BJ (cell line): ENCODE results near the gene EVX2. TPM values are rescaled to one million over a fixed set of nuclear protein-coding genes. Genes with fewer than 3 reads are reported as not detected.

Experiments
- CTCF ChIA-PET: fragments of 350-600 bp; formaldehyde crosslinking; extraction: SDS; loops from one replicate; lab custom pipeline; 2021; ENCODE audit warnings: antibody characterized with exemption, inconsistent platforms; lab: Yijun Ruan, JAX
- POLR2A ChIA-PET: fragments of 300-600 bp; sonication (Branson Sonifier 250); formaldehyde crosslinking; extraction: SDS; loops from one replicate; lab custom pipeline; 2021; ENCODE audit warnings: antibody characterized with exemption; lab: Charles Lee
- DNase-seq: peaks from one replicate; pipeline ENCODE4 v3.0.0-alpha.2; 2011; ENCODE audit warnings: low read depth
- H3K27me3 ChIP-seq: 2 replicates; pipeline ENCODE4 v1.6.0; 2011; ENCODE audit warnings: low read length; ENCODE audit not compliant: control insufficient read depth, insufficient read depth
- H3K36me3 ChIP-seq: 2 replicates; pipeline ENCODE4 v1.5.1; 2011; ENCODE audit warnings: low read length; ENCODE audit not compliant: control insufficient read depth, insufficient read depth
- H3K4me3 ChIP-seq: 2 replicates; pipeline ENCODE4 v1.5.1; 2011; ENCODE audit warnings: low read depth, mild to moderate bottlenecking, control low read depth, low read length
- polyA minus RNA-seq: library from RNA; depleted of rRNA, polyadenylated mRNA; stranded (reverse); fragments of >200 nt; gene quantifications from 2 replicates; pipeline ENCODE4 v1.2.3, GENCODE V29; 2011; rRNA and poly(A)+ RNA removed
- polyA plus RNA-seq: library from polyadenylated mRNA; depleted of rRNA; stranded (reverse); fragments of >200 nt; gene quantifications from 2 replicates; pipeline ENCODE4 v1.2.3, GENCODE V29; 2011; rRNA removed
- TF ChIP-seq, protein P1 (sequence below): IDR thresholded peaks from 2 replicates; pipeline ENCODE4 v1.5.1; 2011; ENCODE audit warnings: low read depth, mild to moderate bottlenecking, control low read depth, inconsistent platforms, low read length, moderate library complexity; ENCODE audit not compliant: insufficient read depth

The EVX2 gene
- not detected in 2 replicates for polyA plus RNA-seq
- not detected in 2 replicates for polyA minus RNA-seq

DNA sequence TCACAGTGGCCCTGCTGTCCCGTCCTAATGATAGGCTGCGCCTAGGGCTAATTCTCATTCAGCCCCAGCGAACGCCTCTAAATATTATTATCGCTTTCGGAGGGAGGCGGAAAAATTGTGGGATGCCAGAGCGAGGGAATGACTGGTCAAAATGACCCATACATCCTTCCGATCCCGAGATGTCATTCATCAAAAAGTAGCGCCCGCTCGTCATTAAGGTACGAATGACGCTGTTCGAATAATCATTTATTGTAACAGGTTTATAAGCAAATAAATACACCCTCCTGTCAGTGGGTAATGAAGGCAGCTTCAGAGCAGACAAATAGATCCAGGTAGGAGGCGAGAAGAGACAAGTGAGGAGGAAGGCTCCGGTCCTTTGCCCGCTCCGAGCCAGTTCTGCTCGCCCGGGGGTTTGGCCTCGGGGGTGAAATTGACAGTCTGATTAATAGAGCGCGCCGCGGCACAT is at the start of gene EVX2:
EVX2 (minus strand) TSS at position 167 of the 466 bp plus-strand sequence. CDS start 186 bp downstream, outside the sequence.
- Histone ChIP-seq H3K36me3 (no peaks in the 10 kb centered on the region), H3K4me3 (no peak within 1 kb of the TSS), H3K27me3 (peaks cover 62% of the 10 kb centered on the region)
- CTCF ChIA-PET = interaction anchor here (4.2 kb wide), 1 partner anchor 13 kb away, joined by 24 read pairs; no protein-coding TSS in a partner anchor
- DNase-seq = no peak
- POLR2A ChIA-PET = no interaction called here
- TF ChIP-seq, protein P1, sequence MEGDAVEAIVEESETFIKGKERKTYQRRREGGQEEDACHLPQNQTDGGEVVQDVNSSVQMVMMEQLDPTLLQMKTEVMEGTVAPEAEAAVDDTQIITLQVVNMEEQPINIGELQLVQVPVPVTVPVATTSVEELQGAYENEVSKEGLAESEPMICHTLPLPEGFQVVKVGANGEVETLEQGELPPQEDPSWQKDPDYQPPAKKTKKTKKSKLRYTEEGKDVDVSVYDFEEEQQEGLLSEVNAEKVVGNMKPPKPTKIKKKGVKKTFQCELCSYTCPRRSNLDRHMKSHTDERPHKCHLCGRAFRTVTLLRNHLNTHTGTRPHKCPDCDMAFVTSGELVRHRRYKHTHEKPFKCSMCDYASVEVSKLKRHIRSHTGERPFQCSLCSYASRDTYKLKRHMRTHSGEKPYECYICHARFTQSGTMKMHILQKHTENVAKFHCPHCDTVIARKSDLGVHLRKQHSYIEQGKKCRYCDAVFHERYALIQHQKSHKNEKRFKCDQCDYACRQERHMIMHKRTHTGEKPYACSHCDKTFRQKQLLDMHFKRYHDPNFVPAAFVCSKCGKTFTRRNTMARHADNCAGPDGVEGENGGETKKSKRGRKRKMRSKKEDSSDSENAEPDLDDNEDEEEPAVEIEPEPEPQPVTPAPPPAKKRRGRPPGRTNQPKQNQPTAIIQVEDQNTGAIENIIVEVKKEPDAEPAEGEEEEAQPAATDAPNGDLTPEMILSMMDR = no peak

DNA sequence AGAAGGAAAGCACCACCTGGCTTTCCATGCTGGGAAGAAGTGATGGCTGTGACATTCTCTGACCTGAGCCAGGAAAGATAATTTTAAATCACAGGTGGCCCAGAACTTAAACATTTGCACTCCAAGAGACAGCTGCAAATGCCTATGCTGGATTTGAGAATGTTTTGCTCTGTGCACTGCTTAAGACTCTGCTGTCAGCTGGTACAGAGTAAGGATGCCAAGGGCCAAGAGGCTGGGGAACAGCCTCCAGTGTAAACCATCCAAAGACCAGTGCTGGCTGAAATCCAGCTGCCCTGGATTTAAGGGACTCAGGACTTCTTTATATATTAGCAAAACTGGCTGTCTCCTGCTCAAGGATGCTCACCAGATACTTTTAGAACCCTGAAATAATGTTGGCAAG is 49.6 kb upstream of the EVX2 start:
- H3K4me3 ChIP-seq = no peak overlapping the region
- DNase-seq = no peak
- H3K36me3 ChIP-seq = no peaks in the 10 kb centered on the region
- ChIA-PET CTCF (interaction anchor here (0.8 to 9.3 kb wide), 8 partner anchors 420 to 681 kb away, joined by 3 to 149 read pairs (median 4); no protein-coding TSS in a partner anchor), POLR2A (no interaction called here)
- TF ChIP-seq, protein P1 = no peak
- peaks cover 50% of the 10 kb centered on the region for H3K27me3 ChIP-seq

DNA sequence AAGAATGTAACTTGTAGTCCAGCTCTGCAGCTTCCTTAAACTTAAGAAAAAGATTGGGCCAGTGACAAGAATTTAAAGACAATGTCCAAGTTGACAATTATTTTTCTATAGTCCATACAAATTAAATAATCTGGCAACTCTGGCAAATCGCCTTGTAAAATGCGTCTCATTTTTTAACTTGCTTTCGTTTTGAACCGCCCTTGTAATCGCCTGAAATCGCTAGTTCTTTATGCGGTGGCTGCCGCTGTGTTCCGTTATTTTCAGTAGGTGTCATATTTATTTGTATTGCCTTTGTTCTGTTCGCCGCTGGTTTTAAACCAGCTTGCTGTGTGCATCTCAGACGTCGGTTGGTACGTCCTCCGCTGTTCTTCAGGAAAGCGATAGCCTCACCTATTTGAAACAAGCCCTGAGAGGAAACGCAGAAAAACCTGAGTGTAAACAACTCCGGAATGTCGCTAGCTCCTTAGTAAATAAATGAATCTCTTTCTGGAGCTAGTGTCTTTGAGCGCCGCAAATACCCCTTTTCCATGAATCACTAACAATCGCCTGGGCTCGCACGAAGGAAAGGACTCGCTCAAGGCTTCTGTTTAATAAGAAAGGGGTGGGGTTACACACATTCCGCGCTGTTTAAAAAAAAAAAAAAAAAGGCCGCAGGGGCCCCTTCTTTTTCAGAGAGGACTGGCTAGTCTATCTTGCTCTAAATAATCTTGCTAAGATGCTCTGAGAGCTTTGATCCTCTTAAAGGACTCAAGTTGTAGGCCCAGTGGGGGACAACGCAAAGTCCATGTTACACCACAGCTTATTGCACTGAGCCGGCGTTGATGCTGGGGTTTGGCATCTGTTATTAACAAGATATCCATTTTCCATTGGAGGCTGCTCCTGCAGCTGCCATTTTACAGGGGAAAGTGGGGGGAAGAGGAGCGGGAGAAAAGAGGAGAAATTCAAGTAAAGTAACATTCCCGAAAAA is 48.7 kb upstream of the EVX2 start:
- POLR2A ChIA-PET = no interaction called here
- no peak for DNase-seq
- CTCF ChIA-PET = interaction anchor here (0.7 to 9.3 kb wide), 12 partner anchors 8 to 1016 kb away, joined by 3 to 149 read pairs (median 4); no protein-coding TSS in a partner anchor
- TF ChIP-seq, protein P1 = no peak
- Histone ChIP-seq H3K4me3 (no peak overlapping the region), H3K27me3 (peaks cover 50% of the 10 kb centered on the region), H3K36me3 (no peaks in the 10 kb centered on the region)

DNA sequence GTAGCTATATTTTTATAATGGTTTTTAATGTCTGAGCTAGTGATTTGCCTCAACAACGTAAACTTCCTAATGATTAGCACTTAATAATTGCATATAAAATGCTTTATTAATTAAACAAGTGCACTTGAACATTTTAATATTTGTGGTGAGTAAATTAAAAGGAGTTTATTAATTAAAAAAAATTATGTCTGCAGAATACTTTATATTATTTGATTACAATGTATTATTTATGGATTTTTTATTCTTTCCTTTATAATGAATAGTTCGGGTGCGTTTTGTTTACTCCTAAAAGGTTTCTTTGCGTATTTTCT is 48.0 kb upstream of the EVX2 start:
- CTCF ChIA-PET = interaction anchor here (0.7 to 9.3 kb wide), 7 partner anchors 9 to 1016 kb away, joined by 3 to 149 read pairs (median 6); no protein-coding TSS in a partner anchor
- TF ChIP-seq, protein P1 = no peak
- Histone ChIP-seq H3K27me3 (peaks cover 46% of the 10 kb centered on the region), H3K36me3 (no peaks in the 10 kb centered on the region), H3K4me3 (no peak overlapping the region)
- POLR2A ChIA-PET = no interaction called here
- DNase-seq = no peak
